SK-N-SH treated with all-trans-retinoic acid at 6 μM for 48 hours (cell line): ENCODE data around the gene TDRD3.

Source experiments
- ATAC-seq: fragments of 200-7000 bp; cut with Tn5 transposase; 3 replicates; pipeline ENCODE4 v1.9.1; 2020; ENCODE audit warnings: mild to moderate bottlenecking, moderate library complexity
- ARNTL ChIP-seq: fragments of 450-650 bp; formaldehyde crosslinking; IDR thresholded peaks from 2 replicates; pipeline ENCODE4 v1.5.0; 2020; ENCODE audit warnings: low read depth, mild to moderate bottlenecking, moderate library complexity, borderline replicate concordance
- BACH2 ChIP-seq: fragments of 250-450 bp; sonication (Bioruptor Pico); IDR thresholded peaks from 2 replicates; pipeline ENCODE4 v1.9.0; 2021; ENCODE audit warnings: mild to moderate bottlenecking, borderline replicate concordance
- CSDC2 ChIP-seq: fragments of 250-450 bp; sonication (Bioruptor Pico); IDR thresholded peaks from 2 replicates; pipeline ENCODE4 v1.5.0; 2020; ENCODE audit warnings: mild to moderate bottlenecking, moderate library complexity
- CSRNP3 ChIP-seq: fragments of 250-450 bp; sonication (Bioruptor Pico); IDR thresholded peaks from 2 replicates; pipeline ENCODE4 v1.5.1; 2021; ENCODE audit warnings: mild to moderate bottlenecking, moderate library complexity
- ESRRG ChIP-seq: fragments of 250-450 bp; sonication (Bioruptor Pico); IDR thresholded peaks from 2 replicates; pipeline ENCODE4 v1.6.1; 2021; ENCODE audit warnings: mild to moderate bottlenecking
- GLIS3 ChIP-seq: fragments of 250-450 bp; sonication (Bioruptor Pico); IDR thresholded peaks from 2 replicates; pipeline ENCODE4 v1.5.0; 2020; ENCODE audit warnings: mild to moderate bottlenecking, moderate library complexity
- ISL1 ChIP-seq: fragments of 250-450 bp; sonication (Bioruptor Pico); IDR thresholded peaks from 2 replicates; pipeline ENCODE4 v2.1.2; 2022; ENCODE audit warnings: mild to moderate bottlenecking, moderate library complexity
- OSR1 ChIP-seq: fragments of 250-450 bp; sonication (Bioruptor Pico); IDR thresholded peaks from 2 replicates; pipeline ENCODE4 v1.8.0; 2022; ENCODE audit warnings: moderate library complexity, mild to moderate bottlenecking, inconsistent platforms
- POU6F1 ChIP-seq: fragments of 250-450 bp; sonication (Bioruptor Pico); IDR thresholded peaks from 2 replicates; pipeline ENCODE4 v1.8.0; 2021; ENCODE audit warnings: low read depth, mild to moderate bottlenecking, moderate library complexity, borderline replicate concordance
- PPARA ChIP-seq: fragments of 250-450 bp; sonication (Bioruptor Pico); IDR thresholded peaks from 2 replicates; pipeline ENCODE4 v1.5.0; 2020; ENCODE audit warnings: mild to moderate bottlenecking, borderline replicate concordance
- SNAI2 ChIP-seq: fragments of 250-450 bp; sonication (Bioruptor Pico); IDR thresholded peaks from 2 replicates; pipeline ENCODE4 v1.5.0; 2020; ENCODE audit warnings: mild to moderate bottlenecking, moderate library complexity
- TCF4 ChIP-seq: fragments of 250-450 bp; sonication (Bioruptor Pico); IDR thresholded peaks from 2 replicates; pipeline ENCODE4 v1.8.0; 2021; ENCODE audit warnings: mild to moderate bottlenecking, moderate library complexity, borderline replicate concordance
- TOX ChIP-seq: fragments of 250-450 bp; sonication (Bioruptor Pico); IDR thresholded peaks from 2 replicates; pipeline ENCODE4 v1.8.0; 2021; ENCODE audit warnings: mild to moderate bottlenecking, moderate library complexity, borderline replicate concordance
- TSHZ2 ChIP-seq: fragments of 250-450 bp; sonication (Bioruptor Pico); IDR thresholded peaks from 2 replicates; pipeline ENCODE4 v1.5.0; 2020; ENCODE audit warnings: mild to moderate bottlenecking, moderate library complexity
- ZC3H10 ChIP-seq: fragments of 250-450 bp; sonication (Bioruptor Pico); IDR thresholded peaks from 2 replicates; pipeline ENCODE4 v1.5.1; 2021; ENCODE audit warnings: mild to moderate bottlenecking, moderate library complexity
- ZFP30 ChIP-seq: fragments of 450-650 bp; formaldehyde crosslinking; IDR thresholded peaks from 2 replicates; pipeline ENCODE4 v1.5.0; 2022; ENCODE audit warnings: mild to moderate bottlenecking, moderate library complexity
- ZNF565 ChIP-seq: fragments of 450-650 bp; formaldehyde crosslinking; conservative IDR thresholded peaks from 2 replicates; pipeline ENCODE4 v1.5.0; 2020; ENCODE audit warnings: low read depth, mild to moderate bottlenecking, moderate library complexity
- ZNF70 ChIP-seq: fragments of 450-650 bp; formaldehyde crosslinking; IDR thresholded peaks from 2 replicates; pipeline ENCODE4 v1.5.0; 2020; ENCODE audit warnings: mild to moderate bottlenecking, moderate library complexity
- ZNF8 ChIP-seq: fragments of 450-650 bp; formaldehyde crosslinking; IDR thresholded peaks from 2 replicates; pipeline ENCODE4 v1.5.0; 2020; ENCODE audit warnings: mild to moderate bottlenecking, moderate library complexity
- TF ChIP-seq, protein P1 (sequence below): fragments of 250-450 bp; sonication (Bioruptor Pico); IDR thresholded peaks from 2 replicates; pipeline ENCODE4 v1.5.1; 2020; ENCODE audit warnings: low read depth, mild to moderate bottlenecking, moderate library complexity
- TF ChIP-seq, protein P2 (sequence below): fragments of 250-450 bp; sonication (Bioruptor Pico); IDR thresholded peaks from 2 replicates; pipeline ENCODE4 v1.8.0; 2020; ENCODE audit warnings: mild to moderate bottlenecking, moderate library complexity, borderline replicate concordance

TDRD3 gene

GRCh38 chr13:60396783-60397703 lies at the start of gene TDRD3:
Gene TDRD3, plus strand, starts transcription at chr13:60397220. Its CDS starts 145 bp downstream, at chr13:60397365.
- TF ChIP-seq TCF4 (CRISPR knock-in tag) (no peak), CSDC2 (CRISPR knock-in tag) (peak; percentile 58; the same call in 1 of the 2 replicates)
- peak; percentile 83 for ATAC-seq

DNA sequence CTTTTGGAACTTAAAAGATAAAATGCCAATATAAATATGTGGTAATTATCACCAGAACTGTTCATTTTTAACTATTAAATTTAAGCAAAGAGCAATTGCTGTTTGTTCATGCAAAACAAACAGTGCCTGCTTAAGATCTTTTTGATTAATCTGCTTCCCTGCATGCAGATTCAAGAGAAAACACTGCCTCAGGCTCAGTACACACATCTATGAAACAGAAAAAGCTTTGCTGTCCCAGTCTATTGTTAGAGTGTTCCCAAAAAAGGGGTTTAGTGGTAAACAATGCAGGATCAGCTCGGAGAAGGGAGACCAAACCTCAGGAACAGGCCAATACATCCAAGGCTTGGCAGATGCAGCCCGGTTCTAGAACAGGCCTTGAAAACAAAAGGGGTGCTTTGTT lies 49.3 kb upstream of the TDRD3 start:
- no peak for TF ChIP-seq CSRNP3 (CRISPR knock-in tag)
- no peak for TF ChIP-seq POU6F1 (CRISPR knock-in tag)
- no peak for TF ChIP-seq SNAI2 (CRISPR knock-in tag)
- no peak for TF ChIP-seq ZNF8 (CRISPR knock-in tag)
- TF ChIP-seq PPARA (CRISPR knock-in tag), result no peak
- no peak for TF ChIP-seq TSHZ2 (CRISPR knock-in tag)
- TF ChIP-seq, protein P1, sequence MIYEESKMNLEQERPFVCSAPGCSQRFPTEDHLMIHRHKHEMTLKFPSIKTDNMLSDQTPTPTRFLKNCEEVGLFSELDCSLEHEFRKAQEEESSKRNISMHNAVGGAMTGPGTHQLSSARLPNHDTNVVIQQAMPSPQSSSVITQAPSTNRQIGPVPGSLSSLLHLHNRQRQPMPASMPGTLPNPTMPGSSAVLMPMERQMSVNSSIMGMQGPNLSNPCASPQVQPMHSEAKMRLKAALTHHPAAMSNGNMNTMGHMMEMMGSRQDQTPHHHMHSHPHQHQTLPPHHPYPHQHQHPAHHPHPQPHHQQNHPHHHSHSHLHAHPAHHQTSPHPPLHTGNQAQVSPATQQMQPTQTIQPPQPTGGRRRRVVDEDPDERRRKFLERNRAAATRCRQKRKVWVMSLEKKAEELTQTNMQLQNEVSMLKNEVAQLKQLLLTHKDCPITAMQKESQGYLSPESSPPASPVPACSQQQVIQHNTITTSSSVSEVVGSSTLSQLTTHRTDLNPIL (CRISPR knock-in tag), result no peak
- TF ChIP-seq ZNF70 (CRISPR knock-in tag), result no peak
- TF ChIP-seq, protein P2, sequence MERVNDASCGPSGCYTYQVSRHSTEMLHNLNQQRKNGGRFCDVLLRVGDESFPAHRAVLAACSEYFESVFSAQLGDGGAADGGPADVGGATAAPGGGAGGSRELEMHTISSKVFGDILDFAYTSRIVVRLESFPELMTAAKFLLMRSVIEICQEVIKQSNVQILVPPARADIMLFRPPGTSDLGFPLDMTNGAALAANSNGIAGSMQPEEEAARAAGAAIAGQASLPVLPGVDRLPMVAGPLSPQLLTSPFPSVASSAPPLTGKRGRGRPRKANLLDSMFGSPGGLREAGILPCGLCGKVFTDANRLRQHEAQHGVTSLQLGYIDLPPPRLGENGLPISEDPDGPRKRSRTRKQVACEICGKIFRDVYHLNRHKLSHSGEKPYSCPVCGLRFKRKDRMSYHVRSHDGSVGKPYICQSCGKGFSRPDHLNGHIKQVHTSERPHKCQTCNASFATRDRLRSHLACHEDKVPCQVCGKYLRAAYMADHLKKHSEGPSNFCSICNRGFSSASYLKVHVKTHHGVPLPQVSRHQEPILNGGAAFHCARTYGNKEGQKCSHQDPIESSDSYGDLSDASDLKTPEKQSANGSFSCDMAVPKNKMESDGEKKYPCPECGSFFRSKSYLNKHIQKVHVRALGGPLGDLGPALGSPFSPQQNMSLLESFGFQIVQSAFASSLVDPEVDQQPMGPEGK, result no peak
- TF ChIP-seq ZNF565 (CRISPR knock-in tag), result no peak
- TF ChIP-seq ISL1 (CRISPR knock-in tag), result no peak
- no peak for ATAC-seq

GRCh38 chr13:60348097-60348496 lies 48.9 kb upstream of the TDRD3 start:
- no peak for ATAC-seq
- no peak for TF ChIP-seq ZC3H10 (CRISPR knock-in tag)
- TF ChIP-seq TOX (CRISPR knock-in tag), result no peak
- TF ChIP-seq OSR1 (CRISPR knock-in tag), result no peak
- no peak for TF ChIP-seq ISL1 (CRISPR knock-in tag)
- no peak for TF ChIP-seq ARNTL (CRISPR knock-in tag)
- TF ChIP-seq GLIS3 (CRISPR knock-in tag), result no peak
- TF ChIP-seq ZFP30 (CRISPR knock-in tag), result no peak
- TF ChIP-seq TCF4 (CRISPR knock-in tag), result no peak
- no peak for TF ChIP-seq BACH2
- no peak for TF ChIP-seq ESRRG (CRISPR knock-in tag)
- TF ChIP-seq ZNF70 (CRISPR knock-in tag), result no peak
- TF ChIP-seq POU6F1 (CRISPR knock-in tag), result no peak
- TF ChIP-seq, protein P2, result no peak
- TF ChIP-seq, protein P1 (CRISPR knock-in tag), result no peak
- TF ChIP-seq SNAI2 (CRISPR knock-in tag), result no peak
